Measurements from ENCODE around the gene SH3PXD2A.

DNA sequence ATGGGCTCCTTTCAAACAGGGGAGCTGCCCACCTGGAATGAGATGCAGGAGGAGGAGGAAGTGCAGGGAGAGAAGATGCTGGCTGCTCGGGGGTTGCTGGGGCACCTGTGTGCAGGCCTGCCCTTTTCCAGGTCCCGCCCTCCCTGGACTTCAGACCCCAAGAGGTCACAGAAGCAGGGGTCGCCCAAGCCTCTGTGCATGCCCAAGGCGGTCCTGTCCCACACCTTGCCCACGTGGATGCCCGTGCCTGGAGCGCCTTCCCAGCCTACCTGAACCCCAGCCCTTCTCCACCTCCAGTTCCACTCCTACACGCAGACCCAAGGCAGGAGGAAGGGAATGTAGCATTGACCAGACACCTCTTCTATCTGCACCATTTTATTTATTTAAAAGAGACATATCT is 71.3 kb downstream of the SH3PXD2A start:
- TF ChIP-seq, protein P1, sequence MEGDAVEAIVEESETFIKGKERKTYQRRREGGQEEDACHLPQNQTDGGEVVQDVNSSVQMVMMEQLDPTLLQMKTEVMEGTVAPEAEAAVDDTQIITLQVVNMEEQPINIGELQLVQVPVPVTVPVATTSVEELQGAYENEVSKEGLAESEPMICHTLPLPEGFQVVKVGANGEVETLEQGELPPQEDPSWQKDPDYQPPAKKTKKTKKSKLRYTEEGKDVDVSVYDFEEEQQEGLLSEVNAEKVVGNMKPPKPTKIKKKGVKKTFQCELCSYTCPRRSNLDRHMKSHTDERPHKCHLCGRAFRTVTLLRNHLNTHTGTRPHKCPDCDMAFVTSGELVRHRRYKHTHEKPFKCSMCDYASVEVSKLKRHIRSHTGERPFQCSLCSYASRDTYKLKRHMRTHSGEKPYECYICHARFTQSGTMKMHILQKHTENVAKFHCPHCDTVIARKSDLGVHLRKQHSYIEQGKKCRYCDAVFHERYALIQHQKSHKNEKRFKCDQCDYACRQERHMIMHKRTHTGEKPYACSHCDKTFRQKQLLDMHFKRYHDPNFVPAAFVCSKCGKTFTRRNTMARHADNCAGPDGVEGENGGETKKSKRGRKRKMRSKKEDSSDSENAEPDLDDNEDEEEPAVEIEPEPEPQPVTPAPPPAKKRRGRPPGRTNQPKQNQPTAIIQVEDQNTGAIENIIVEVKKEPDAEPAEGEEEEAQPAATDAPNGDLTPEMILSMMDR (IDR thresholded peaks at IDR 0.05), result no peak
- TF ChIP-seq POLR2A (IDR thresholded peaks at IDR 0.05), result no peak

All from adrenal gland (tissue), 5 donors.